ENCODE measurements around the gene SLC2A14.
A peak's percentile ranks its signal among the peaks of the same experiment; 100 is the strongest.
"Not testable (repeated sequence)": the region's sequence is repeated elsewhere in the genome, so short reads cannot be mapped to it uniquely, and the experiment has no call there.

Gene SLC2A14

DNA sequence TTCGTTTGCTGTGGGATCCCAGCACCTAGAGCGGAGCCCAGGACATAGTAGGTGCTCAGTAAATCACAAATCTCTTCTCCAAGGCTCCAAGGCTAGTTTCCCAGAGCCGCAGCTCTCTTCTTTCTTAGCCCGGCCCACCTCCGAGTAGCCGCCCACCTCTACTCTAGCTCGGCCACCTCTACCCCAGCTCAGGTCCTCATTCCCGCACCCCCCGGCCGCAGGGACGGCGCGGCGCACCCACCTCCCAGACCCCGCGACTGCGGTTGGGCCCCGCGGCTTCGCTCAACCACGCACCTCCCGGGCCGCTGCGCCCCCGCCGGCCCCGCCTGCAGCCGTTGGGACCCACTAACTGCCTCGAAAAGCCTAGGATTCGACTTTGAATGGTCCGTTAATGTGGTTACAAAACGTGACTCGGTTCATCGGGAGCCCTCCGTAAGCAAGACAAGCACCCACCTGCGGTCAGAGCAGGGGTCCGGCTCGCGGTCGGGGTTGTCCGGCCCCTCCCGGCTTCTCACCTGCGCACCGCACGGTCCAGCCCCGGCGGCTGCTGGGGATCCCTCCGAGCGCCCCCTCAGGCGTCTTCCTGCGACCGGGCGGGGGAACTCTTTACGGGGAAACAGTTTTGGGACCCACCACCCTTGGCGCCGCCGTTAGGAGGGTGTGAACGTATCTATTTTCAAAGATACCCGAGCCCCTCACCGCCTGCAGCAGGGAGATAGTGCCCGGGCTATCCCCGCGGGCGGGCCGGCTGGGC, at the start of gene SLC2A14:
SLC2A14 (minus strand) TSS at position 350 of the 754 bp plus-strand sequence. CDS start 3,035 bp downstream, outside the sequence.
- DNase-seq (ENCODE audit: low read depth in 3 of 3) = no peak

DNA sequence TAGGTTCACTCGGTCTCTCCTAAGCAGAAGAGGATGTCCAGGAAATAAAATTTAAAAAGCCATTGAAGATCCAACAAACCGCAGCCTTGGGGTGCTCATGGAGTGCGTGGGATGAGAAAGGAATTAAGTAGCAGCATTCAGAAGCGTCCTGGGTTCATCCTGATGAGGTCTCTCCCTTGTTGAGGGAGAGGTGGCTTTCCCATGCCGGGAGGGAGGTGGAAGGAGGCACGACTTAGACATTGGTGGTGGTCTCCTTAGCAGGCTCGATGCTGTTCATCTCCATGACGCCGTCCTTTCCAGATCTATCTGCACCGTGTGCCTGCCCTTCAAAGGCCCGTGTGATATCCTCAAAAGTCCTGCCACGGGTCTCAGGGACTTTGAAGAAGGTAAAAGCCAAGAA, 48.5 kb upstream of the SLC2A14 start:
- DNase-seq (ENCODE audit: low read depth in 3 of 3) = not testable (repeated sequence)

DNA sequence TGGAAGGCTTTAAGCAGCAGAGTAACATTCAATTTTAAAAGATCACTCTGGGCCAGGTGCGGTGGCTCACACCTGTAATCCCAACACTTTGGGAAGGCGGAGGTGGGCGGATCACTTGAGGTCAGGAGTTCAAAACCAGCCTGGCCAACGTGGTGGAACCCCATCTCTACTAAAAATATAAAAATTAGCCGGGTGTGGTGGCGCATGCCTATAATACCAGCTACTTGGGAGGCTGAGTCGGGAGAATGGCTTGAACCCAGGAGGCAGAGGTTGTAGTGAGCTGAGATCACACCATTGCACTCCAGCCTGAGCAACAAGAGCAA, 45.5 kb upstream of the SLC2A14 start:
- not testable (repeated sequence) for DNase-seq (ENCODE audit: low read depth in 3 of 3)

DNA sequence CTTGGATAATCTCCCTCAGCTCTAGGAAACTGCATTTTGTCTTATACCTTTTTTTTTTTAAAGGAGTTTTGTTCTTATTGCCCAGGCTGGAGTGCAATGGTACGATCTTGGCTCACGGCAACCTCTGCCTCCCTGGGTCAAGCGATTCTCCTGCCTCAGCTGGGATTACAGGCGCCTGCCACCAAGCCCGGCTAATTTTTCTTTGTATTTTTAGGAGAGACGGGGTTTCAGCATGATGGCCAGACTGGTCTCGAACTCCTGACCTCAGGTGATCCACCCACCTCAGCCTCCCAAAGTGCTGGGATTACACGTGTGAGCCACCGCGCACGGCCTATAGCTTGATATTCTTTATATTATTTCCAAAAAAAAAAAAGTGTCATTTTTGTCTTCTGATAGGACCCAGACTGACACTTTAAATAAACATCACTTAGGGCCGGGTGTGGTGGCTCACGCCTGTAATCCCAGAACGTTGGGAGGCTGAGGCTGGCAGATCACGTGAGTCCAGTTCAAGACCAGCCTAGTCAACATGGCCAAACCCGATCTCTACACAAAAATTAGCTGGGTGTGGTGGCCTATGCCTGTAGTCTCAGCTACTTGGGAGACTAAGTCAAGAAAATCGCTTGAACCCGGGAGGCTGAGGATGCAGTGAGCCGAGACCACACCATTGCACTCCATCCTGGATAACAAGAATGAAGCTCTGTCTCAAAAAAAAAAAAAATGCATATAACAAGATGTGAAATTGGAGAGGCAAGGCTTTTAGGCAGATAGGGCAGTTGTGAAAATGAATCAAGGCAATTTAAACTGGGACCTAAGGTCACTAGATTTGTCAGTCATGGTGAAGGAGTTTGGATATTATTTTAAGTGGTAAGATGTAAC, 44.9 kb upstream of the SLC2A14 start:
- no peak for DNase-seq (ENCODE audit: low read depth in 3 of 3)

DNA sequence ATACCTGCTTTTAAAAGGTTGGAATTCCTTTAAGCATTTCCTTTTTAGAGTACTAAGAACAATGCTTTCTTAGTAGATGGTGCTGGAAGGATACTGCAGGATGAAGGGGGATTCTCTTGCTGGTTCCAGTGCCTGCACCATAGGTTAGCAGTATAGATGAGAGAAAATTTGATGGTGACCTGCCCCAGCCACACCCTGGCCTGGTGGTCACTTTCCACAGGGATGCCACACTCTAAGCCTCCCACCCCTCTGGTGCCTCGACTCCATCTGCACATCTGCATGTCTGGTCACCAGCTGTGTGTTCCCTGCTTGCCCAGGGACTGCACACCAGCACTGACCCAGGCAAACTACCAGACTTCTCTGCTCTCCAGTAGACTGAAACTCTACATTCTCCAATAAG, 44.2 kb upstream of the SLC2A14 start:
- no peak for DNase-seq (ENCODE audit: low read depth in 3 of 3)

DNA sequence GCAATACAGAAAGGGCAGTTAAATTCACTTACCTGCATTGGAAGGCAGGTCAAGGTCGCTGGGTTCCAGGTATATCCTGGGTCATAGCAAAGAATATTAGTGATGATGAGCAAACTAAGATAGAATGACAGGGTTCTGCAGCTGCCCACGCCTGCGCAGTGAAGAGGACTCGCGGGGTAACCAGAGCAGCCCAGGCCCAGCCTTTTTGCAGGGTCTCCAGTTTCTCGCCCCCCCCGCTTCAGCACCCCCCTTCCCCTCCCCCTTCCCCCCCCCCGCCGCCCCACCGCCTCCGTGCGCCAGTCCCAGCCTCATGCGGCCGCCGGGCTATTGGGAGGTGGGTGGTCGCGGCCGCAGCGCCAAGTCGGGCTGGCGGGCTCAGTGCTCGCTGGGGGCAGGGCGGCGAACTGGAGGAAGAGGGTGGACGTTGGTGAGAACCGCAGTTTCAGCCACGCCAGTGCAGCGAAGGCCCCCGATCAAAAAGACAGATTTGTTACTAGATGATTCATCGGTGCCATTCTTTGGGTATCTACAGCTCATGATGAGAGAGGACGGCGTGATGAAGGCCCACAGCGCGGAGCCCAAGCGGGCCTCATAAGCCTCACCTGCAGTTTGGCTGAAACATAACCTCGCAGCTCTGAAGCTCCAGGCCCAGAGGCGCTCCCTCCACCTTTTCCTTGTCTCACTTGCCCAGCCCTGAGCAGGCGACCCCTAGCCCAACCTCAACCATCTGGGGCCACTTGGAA, 43.1 kb upstream of the SLC2A14 start:
- DNase-seq (ENCODE audit: low read depth in 3 of 3) = peak in 1 of 3 experiments; percentile 50

DNA sequence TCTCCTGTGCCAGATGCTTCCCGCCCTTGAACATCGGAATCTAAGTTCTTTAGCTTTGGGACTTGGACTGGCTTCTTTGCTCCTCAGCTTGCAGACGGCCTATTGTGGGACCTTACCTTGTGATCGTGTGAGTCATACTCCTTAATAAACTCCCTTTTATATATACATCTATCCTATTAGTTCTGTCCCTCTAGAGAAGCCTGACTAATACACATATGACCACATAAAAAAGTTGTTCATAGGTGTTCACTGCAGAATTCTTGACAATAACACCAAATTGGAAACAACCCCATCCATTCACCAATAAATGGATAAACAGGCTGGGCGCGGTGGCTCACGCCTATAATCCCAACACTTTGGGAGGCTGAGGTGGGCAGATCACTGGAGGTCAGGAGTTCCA, 37.4 kb upstream of the SLC2A14 start:
- not testable (repeated sequence) for DNase-seq (ENCODE audit: low read depth in 3 of 3)

DNA sequence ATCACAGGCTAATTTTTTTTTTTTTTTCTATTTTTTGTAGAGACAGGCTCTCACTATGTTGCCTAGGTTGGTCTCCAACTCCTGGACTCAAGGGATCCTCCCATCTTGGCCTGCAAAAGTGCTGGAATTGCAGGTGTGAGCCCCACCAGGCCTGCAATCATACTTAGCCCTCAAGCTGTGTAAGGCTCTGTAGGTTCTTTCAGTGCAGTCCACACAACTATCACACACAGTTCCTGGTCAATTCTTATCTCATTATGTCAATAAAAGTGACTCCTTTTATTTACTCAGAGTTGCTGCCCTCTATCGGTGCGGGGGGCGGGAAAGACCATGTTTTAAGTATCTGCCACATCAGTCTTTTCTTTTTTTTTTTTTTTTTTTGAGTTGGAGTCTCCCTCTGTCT, 34.3 kb upstream of the SLC2A14 start:
- peak in 1 of 3 experiments; percentile 46 for DNase-seq (ENCODE audit: low read depth in 3 of 3)

DNA sequence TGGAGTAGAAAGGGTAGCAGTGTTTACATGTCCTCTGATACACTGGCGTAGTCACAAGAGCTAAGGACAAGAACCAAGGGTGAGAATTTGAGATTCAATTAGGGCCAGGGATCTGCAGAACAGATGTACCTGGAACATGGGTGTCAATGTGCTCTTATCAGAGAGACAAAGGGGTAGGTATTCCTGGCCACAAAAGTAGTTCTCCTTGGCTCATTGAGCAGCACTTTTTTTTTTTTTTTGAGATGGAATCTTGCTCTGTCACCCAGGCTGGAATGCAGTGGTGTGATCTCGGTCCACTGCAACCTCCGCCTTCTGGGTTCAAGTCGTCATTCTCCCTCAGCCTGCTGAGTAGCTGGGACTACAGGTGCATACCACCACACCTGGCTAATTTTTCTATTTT, 33.6 kb upstream of the SLC2A14 start:
- DNase-seq (ENCODE audit: low read depth in 3 of 3) = not testable (repeated sequence)

DNA sequence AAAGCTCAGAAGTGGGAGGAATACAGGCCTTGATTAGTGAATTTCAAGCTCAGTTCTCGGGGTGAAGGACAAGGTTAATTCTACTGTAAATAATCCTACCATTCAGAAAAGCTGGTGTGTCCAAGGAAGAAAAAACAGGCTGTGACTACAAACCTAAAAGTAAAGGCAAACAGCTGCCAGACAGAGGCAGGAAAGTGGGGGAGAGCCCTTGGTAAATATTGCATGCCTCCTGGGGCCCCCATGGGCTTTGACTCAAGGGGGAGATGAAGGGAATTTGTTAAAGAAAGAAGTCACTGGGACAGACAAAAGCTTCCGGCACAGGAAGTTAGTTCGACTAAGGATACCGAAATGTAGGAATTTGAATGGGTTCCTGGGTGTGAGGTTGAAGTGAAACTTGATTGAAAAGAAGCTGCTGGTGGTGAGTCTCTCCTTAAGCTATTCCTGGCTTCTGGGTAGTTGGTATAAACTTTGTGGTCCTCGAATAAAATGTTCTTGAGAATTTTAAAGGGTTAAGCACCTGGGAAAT, 32.9 kb upstream of the SLC2A14 start:
- DNase-seq (ENCODE audit: low read depth in 3 of 3) = not testable (repeated sequence)

DNA sequence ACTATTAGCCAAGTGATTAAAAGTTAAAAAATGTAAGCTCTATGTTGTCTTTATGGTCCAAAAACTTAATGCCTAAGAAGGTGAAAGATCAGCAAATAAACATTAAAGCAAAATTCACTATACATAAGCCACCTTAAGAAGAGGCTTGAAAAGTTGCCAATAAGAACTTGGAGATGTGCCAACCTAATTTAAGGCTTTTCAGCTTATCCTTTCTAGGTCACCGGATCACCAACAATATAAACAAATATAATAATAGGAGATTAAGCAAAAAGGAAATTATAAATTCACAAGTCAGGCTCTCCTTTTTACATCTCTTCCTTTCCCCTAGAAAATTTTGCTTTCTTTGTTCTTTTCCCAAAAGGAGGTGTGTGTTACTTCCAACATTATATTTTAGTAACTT, 32.4 kb upstream of the SLC2A14 start:
- DNase-seq (ENCODE audit: low read depth in 3 of 3) = no peak

DNA sequence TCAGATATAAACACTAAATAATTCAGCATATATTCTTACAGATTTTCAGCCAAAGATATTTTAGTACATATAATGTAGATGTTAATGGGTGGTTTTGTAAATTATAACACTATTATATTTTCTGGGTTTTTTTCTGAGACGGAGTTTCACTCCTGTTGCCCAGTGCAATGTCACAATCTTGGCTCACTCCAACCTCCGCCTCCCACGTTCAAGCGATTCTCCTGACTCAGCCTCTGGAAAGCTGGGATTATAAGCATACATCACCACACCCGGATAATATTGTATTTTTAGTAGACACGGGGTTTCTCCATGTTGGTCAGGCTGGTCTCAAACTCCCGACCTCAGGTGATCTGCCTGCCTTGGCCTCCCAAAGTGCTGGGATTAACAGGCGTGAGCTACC, 29.7 kb upstream of the SLC2A14 start:
- DNase-seq (ENCODE audit: low read depth in 3 of 3) = not testable (repeated sequence)

DNA sequence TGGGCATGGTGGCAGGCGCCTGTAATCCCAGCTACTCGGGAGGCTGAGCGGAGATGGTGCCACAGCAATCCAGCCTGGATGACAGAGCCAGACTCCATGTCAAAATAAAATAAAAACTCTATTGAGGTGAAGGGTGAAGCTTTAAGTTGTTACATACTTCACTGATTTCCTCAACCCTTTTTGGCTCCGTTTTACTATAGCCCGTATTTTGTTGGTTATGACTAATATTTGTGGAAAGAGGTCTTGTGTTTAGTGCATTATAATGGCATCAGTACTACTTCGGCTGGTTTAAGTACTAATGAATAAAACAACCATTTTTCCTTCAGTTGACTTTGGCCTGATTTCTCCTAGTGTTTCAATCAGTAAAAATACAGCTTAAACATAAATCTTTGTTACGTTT, 27.0 kb upstream of the SLC2A14 start:
- DNase-seq (ENCODE audit: low read depth in 3 of 3) = no peak

DNA sequence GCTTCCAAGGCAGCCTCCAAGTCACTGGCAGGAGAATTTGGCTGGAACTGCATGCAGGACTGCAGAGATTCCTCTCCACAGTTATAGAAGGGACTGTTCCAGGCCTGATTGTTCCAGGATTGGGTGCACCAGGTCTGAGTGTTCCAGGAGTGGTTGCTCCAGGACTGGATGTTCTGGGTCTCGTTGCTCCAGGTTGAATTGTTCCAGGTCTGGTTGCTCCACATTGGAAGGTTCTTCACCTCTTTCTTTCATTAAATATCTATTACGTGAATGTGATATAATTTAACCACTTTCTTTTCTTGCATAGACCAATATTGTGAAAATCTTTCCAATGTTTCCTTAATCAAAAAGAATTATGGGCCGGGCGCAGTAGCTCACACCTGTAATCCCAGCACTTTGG, 24.0 kb upstream of the SLC2A14 start:
- DNase-seq (ENCODE audit: low read depth in 3 of 3) = not testable (repeated sequence)

DNA sequence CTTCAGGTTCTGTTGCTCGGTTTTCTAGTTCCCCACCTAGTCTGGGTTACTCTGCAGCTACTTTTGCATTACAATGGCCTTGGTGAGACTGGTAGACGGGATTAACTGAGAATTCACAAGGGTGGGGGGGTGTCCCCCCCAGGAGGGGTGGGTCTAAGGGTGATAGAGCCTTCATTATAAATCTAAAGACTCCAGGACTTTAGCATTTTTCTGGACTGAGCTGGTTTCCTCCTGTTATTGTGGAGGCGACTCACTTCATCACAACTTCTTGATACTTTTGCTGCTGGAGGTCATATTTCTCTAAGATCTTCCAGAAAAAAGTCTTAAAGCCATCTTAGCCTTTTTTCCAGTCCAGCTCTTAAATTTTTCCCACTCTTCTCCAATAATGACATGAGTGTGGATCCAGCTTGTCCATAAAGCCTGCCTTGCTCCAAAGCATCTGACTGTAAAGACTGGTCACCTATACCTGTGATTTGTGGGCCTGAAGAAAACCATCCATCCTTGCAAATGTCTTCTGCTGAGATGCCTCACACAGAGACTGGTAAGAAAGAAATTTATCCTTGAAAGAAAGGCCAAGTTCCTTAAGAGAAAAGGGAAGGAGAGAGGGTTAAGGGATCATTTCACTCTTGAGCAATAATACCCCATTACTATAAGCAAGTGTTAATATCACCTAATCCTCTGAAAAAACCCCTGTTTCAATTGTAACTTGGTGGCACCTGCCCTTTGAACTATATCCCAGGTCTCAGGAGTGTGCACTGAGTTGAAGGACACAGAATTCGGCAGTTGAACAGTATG, 19.7 kb upstream of the SLC2A14 start:
- no peak for DNase-seq (ENCODE audit: low read depth in 3 of 3)

DNA sequence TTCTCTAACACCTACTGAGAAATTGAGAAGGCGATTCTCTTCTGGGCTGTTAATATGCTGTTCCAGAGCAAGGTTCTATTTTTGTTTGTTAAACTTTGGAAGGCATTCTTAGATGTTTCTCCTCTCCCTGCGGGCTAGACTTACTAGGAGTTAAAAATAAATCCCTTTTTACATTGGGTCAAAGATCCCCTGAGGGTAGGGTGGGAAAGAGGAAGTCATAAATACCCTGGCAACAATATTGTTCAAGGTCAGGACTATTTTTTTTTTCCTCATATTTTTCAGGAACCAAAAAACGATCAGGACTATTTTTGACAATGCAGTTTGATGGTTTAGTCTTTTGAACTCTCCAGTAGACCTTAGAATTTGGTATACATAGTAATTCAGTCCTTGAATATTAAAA, 12.0 kb upstream of the SLC2A14 start:
- no peak for DNase-seq (ENCODE audit: low read depth in 3 of 3)

DNA sequence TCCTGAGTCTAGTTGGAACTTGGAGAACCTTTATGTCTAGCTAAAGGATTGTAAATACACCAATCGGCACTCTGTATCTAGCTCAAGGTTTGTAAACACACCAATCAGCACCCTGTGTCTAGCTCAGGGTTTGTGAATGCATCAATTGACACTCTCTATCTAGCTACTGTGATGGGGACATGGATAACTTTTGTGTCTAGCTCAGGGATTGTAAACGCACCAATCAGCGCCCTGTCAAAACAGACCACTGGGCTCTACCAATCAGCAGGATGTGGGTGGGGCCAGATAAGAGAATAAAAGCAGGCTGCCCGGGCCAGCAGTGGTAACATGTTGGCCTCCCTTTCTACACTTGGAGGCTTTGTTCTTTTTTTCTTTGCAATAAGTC, 9.0 kb upstream of the SLC2A14 start:
- not testable (repeated sequence) for DNase-seq (ENCODE audit: low read depth in 3 of 3)

DNA sequence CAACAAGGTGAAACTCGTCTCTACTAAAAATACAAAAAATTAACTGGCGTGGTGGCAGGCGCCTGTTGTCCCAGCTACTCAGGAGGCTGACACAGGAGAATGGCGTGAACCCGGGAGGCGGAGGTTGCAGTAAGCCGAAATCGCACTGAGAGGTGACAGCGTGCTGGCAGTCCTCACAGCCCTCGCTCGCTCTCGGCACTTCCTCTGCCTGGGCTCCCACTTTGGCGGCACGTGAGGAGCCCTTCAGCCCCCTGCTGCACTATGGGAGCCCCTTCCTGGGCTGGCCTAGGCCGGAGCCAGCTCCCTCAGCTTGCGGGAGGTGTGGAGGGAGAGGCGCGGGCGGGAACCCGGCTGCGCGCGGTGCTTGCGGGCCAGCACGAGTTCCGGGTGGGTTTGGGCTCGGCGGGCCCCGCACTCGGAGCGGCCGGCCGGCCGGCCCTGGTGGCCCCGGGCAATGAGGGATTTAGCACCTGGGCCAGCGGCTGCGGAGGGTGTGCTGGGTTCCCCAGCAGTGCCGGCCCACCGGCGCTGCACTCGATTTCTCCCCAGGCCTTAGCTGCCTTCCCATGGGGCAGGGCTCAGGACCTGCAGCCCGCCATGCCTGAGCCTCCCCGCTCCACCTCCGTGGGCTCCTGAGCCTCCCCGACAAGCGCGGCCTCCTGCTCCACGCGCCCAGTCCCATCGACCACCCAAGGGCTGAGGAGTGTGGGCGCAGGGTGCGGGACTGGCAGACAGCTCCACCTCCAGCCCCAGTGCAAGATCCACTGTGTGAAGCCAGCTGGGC, 8.4 kb upstream of the SLC2A14 start:
- not testable (repeated sequence) for DNase-seq (ENCODE audit: low read depth in 3 of 3)

DNA sequence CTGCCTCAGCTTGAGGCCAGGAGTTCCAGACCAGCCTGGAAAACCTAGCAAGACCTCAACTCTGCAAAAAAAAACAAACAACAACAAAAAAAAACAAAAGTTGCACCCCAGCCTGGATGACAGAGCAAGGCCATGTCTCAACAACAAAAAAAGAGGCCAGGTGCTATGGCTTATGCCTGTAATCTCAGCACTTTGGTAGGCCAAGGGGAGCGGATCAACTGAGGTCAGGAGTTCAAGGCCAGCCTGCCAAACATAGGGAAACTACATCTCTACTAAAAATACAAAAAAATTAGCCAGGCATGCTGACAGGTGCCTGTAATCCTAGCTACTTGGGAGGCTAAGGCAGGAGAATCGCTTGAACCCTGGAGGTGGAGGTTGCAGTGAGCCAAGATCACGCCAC, 6.5 kb upstream of the SLC2A14 start:
- DNase-seq (ENCODE audit: low read depth in 3 of 3) = no peak

DNA sequence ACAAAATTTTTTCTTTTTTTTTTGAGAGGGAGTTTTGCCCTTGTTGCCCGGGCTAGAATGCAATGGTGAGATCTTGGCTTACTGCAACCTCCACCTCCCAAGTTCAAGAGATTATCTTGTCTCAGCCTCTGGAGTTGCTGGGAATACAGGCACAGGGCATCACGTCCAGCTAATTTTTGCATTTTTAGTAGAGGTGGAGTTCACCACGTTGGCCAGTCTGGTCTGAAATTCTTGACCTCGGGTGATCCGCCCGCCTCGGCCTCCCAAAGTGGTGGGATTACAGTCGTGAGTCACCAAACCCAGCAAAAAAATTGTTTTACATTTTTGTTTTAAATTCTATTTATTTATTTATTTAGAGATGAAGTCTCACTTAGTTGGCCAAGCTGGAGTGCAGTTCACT, 4.7 kb upstream of the SLC2A14 start:
- no peak for DNase-seq (ENCODE audit: low read depth in 3 of 3)

DNA sequence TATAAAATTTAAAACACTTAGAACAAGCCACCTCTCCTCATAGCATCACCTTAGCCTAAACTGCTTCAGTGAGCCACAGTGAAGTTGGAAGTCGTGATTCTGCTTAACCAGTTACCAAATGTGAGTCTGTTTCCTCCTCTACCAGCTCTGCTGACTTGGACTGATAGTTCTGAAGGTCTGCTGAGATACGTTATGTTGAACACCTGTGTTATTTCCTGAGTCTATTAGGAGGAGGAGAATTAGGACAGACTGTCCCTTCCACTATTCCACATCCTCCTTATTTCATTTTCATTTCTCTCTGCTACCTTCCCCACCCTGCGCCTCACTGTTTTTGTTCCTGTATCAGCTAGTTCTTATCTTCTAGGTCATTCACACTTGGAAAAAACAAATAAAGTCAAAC, 2.4 kb downstream of the SLC2A14 start:
- DNase-seq (ENCODE audit: low read depth in 3 of 3) = no peak

All from stimulated activated CD4-positive, alpha-beta T cell treated with anti-CD3 and anti-CD28 coated beads, TNF-alpha, amount 100 ng/mL, for 24 hours (primary cell).